Endothelial cell of umbilical vein (primary cell): ENCODE results near the gene GRM8. TPM values are rescaled to one million over a fixed set of nuclear protein-coding genes. Genes with fewer than 3 reads are reported as not detected.
"Not testable (repeated sequence)": the region's sequence is repeated elsewhere in the genome, so short reads cannot be mapped to it uniquely, and the experiment has no call there.

Source experiments
- BruUV-seq: library from RNA; stranded (reverse); fragments of 400-500 nt; replicated peaks from 2 replicates; lab custom pipeline; 2021; lab: Mats Ljungman, UMichigan
- CTCF ChIA-PET: fragments of 300-600, 350-600 bp; sonication (Branson Sonifier 250); formaldehyde crosslinking; loops from one replicate; lab custom pipeline; 2021; ENCODE audit warnings: antibody characterized with exemption, inconsistent platforms; lab: Charles Lee
- POLR2A ChIA-PET: fragments of 300-600, 350-600 bp; sonication (Branson Sonifier 250); formaldehyde crosslinking; loops from one replicate; lab custom pipeline; 2021; ENCODE audit warnings: antibody characterized with exemption, inconsistent platforms; lab: Charles Lee
- DNase-seq: peaks from one replicate; pipeline ENCODE4 v3.0.0-alpha.2; 2011; ENCODE audit warnings: low read depth, low spot score
- FAIRE-seq: peaks from 2 replicates; lab custom pipeline; 2011; peaks lifted over from hg19 to GRCh38; lab: Jason Lieb, UNC
- H2AFZ ChIP-seq: 2 replicates; pipeline ENCODE4 v1.6.0; 2012; ENCODE audit warnings: low read depth, low read length, control low read depth, inconsistent platforms
- H3K27ac ChIP-seq: 2 replicates; pipeline ENCODE4 v1.5.1; 2011; ENCODE audit warnings: low read depth, mild to moderate bottlenecking, control low read depth, low read length, moderate library complexity; ENCODE audit not compliant: insufficient read depth
- H3K27me3 ChIP-seq, 2 experiments: 2 replicates each; pipeline versions ENCODE4 v1.6.0 to v1.6.1; 2011; ENCODE audit warnings: low read length in 2 of 2, mixed read lengths in 1 of 2; ENCODE audit not compliant: control insufficient read depth in 2 of 2, insufficient read depth in 2 of 2
- H3K36me3 ChIP-seq, 2 experiments: 2 replicates in 1 of 2; 3 replicates in 1 of 2; pipeline ENCODE4 v1.5.1; 2011; ENCODE audit warnings: low read length in 2 of 2, mild to moderate bottlenecking in 1 of 2, moderate library complexity in 1 of 2; ENCODE audit not compliant: control insufficient read depth in 2 of 2, insufficient read depth in 2 of 2; ENCODE audit errors: extremely low read depth in 1 of 2
- H3K4me1 ChIP-seq: 3 replicates; pipeline ENCODE4 v1.5.1; 2011; ENCODE audit warnings: mild to moderate bottlenecking, low read length; ENCODE audit not compliant: control insufficient read depth, insufficient read depth; ENCODE audit errors: extremely low read depth
- H3K4me2 ChIP-seq: 2 replicates; pipeline ENCODE4 v1.6.1; 2011; ENCODE audit warnings: low read length, control low read depth, mixed read lengths; ENCODE audit not compliant: insufficient read depth
- H3K4me3 ChIP-seq, 3 experiments: fragments of 200-600 bp in 1 of 3; sonication (generic), shearing (Covaris generic) in 1 of 3; replicated peaks in 1 of 3; 2 replicates each; pipeline ENCODE4 v1.5.1; 2011 to 2016; ENCODE audit warnings: control low read depth in 3 of 3, low read length in 3 of 3, mild to moderate bottlenecking in 2 of 3, inconsistent platforms in 1 of 3, low read depth in 1 of 3, moderate library complexity in 1 of 3; ENCODE audit not compliant: insufficient read depth in 1 of 3
- H3K79me2 ChIP-seq: 2 replicates; pipeline ENCODE4 v1.6.0; 2012; ENCODE audit warnings: low read length, inconsistent platforms; ENCODE audit not compliant: control insufficient read depth, insufficient read depth
- H3K9ac ChIP-seq: replicated peaks from 2 replicates; pipeline ENCODE3; 2011; ENCODE audit warnings: low read length, control low read depth; ENCODE audit not compliant: insufficient read depth; ENCODE audit errors: extremely low read depth
- H3K9me1 ChIP-seq: replicated peaks from 3 replicates; pipeline ENCODE4 v1.6.0; 2011; ENCODE audit warnings: mild to moderate bottlenecking, low read length; ENCODE audit not compliant: control insufficient read depth, insufficient read depth; ENCODE audit errors: extremely low read depth
- H3K9me3 ChIP-seq: replicated peaks from 2 replicates; pipeline ENCODE4 v1.5.1; 2012; ENCODE audit warnings: low read length, inconsistent platforms; ENCODE audit not compliant: control insufficient read depth, insufficient read depth
- H4K20me1 ChIP-seq: replicated peaks from 2 replicates; pipeline ENCODE3; 2011; ENCODE audit warnings: mild to moderate bottlenecking, low read length; ENCODE audit not compliant: control insufficient read depth, insufficient read depth; ENCODE audit errors: extremely low read depth
- dilution Hi-C: fragments of 300-500 bp; cut with MboI; formaldehyde crosslinking; loops from one replicate; pipeline ENCODE4 v1.15.0; 2019; ENCODE audit warnings: low sequenced_read_pairs; ENCODE audit not compliant: extremely low pct_ligation_motif_present
- intact Hi-C: fragments of 100-400 bp; cut with micrococcal nuclease; formaldehyde crosslinking; loops from one replicate; pipeline ENCODE4 v1.10.0; 2022
- polyA plus RNA-seq, 4 experiments: library from polyadenylated mRNA; depleted of rRNA in 3 of 4; stranded (reverse) in 3 of 4; unstranded in 1 of 4; fragments of >200 nt; gene quantifications; 2 replicates each; pipeline versions ENCODE4 v1.2.1 to v1.2.3, GENCODE V29; 2011 to 2012; ENCODE audit warnings: missing spikeins in 1 of 4
- total RNA-seq: library from RNA; stranded (reverse); gene quantifications from 2 replicates; pipeline ENCODE4 v1.2.3, GENCODE V29; 2021

Gene GRM8
- total and polyA plus RNA-seq, 2 donors (not counting 3 experiments of a cell fraction or from before 2014, with no cell fraction given): not detected

DNA sequence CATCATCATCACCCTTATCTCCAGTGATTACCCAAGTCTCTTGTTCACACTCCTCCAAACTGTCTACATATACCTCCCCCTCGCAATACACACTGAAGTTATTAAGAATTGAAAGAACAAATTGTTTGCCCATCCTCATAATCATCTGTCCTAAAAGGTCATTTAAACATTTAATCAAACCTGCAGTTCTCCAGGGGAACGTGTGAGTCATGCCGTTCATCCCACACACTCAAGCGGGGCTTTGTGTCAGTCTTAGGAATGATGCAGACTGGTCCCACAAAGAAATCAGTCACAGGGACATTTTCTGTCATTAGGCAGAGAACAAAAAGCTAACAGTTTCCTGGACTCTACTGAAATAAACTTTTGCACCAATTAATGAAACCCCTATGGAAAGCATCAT, 365.2 kb downstream of the GRM8 start:
- BruUV-seq, H3K9me3 ChIP-seq, H3K4me1 ChIP-seq, H2AFZ ChIP-seq, CTCF ChIA-PET, H3K79me2 ChIP-seq, intact Hi-C loops, H4K20me1 ChIP-seq, FAIRE-seq, H3K4me2 ChIP-seq, POLR2A ChIA-PET, H3K27me3 ChIP-seq, H3K4me3 ChIP-seq, dilution Hi-C loops, DNase-seq, H3K36me3 ChIP-seq, H3K9ac ChIP-seq, H3K9me1 ChIP-seq, H3K27ac ChIP-seq: not testable (repeated sequence)

DNA sequence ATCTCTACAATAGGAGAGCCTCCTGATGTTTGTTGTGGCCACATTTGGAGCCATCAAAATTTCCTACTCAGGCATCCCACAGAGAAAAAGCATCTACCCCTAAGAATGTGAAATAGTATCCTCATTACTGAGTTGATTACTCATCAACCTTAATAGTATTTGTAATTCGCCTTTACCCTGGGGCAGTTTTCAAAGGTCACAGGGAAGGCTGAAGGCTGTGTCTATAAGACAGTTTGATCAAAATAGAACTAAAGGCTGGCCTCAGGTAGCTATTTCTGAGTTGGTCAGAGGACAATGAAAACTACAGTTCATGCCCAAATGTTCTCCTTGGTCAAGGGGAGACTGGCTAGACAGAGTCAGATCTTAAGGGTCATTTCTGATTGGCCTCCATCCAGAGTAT, 370.0 kb downstream of the GRM8 start:
- H3K9me1 ChIP-seq, intact Hi-C loops, BruUV-seq: not testable (repeated sequence)

DNA sequence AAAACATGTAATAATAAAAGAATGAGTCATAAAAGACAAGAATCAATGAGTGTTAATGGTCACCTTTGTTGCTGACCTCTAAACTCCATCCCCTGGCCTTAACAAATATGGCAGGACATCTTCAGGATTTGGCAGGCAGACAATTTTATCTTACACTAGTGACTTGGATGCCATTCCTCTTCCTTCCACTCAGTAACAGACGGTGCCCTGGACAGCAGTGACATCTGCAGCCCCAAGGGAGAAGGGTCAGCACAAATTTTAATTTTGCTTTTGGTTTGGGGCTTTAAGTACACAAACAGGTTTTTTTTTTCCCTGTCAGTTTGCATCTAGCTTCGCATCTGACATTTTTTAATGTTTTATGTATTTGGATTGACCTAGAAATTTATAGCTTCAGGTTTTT, 370.8 kb downstream of the GRM8 start:
- CTCF ChIA-PET, DNase-seq, H3K9ac ChIP-seq, H4K20me1 ChIP-seq, H3K27me3 ChIP-seq, dilution Hi-C loops, BruUV-seq, H3K9me1 ChIP-seq, H3K4me3 ChIP-seq, intact Hi-C loops, FAIRE-seq, H3K9me3 ChIP-seq, H3K4me2 ChIP-seq, H3K4me1 ChIP-seq, H3K27ac ChIP-seq, H2AFZ ChIP-seq, H3K79me2 ChIP-seq, H3K36me3 ChIP-seq, POLR2A ChIA-PET: not testable (repeated sequence)

More for the DNA sequence above, 370.0 kb downstream of the GRM8 start:
- H3K9ac ChIP-seq, H3K36me3 ChIP-seq, H4K20me1 ChIP-seq, POLR2A ChIA-PET, H3K27me3 ChIP-seq, H2AFZ ChIP-seq, H3K79me2 ChIP-seq, H3K9me3 ChIP-seq, H3K4me1 ChIP-seq, H3K27ac ChIP-seq, H3K4me3 ChIP-seq, H3K4me2 ChIP-seq, dilution Hi-C loops, FAIRE-seq, CTCF ChIA-PET, DNase-seq: not testable (repeated sequence)
